Chondrocyte (in vitro differentiated cells): ENCODE results near the gene FAM53B. TPM values are rescaled to one million over a fixed set of nuclear protein-coding genes. Genes with fewer than 3 reads are reported as not detected.
A peak's percentile ranks its signal among the peaks of the same experiment; 100 is the strongest.

Source experiments
- DNase-seq: peaks from one replicate; pipeline ENCODE4 v3.0.0; 2021; ENCODE audit warnings: mixed read lengths, low spot score
- H3K27ac Mint-ChIP-seq: one replicate; pipeline ENCODE4 v1.8.0; 2021; ENCODE audit warnings: mild to moderate bottlenecking, moderate library complexity, mixed read lengths; ENCODE audit not compliant: unreplicated experiment
- H3K27me3 Mint-ChIP-seq: 2 replicates; pipeline ENCODE4 v1.8.0; 2021; ENCODE audit warnings: low read depth, mixed read lengths
- H3K36me3 Mint-ChIP-seq: 2 replicates; pipeline ENCODE4 v1.8.0; 2021; ENCODE audit warnings: low read depth, mixed read lengths
- H3K4me1 Mint-ChIP-seq: 2 replicates; pipeline ENCODE4 v1.8.0; 2021; ENCODE audit warnings: low read depth, mild to moderate bottlenecking, mixed read lengths
- H3K4me3 Mint-ChIP-seq: one replicate; pipeline ENCODE4 v1.8.0; 2021; ENCODE audit warnings: mild to moderate bottlenecking, moderate library complexity, mixed read lengths; ENCODE audit not compliant: unreplicated experiment
- H3K9me3 Mint-ChIP-seq: 2 replicates; pipeline ENCODE4 v1.8.0; 2021; ENCODE audit warnings: low read depth, mixed read lengths
- total RNA-seq: library from RNA; stranded (reverse); gene quantifications from 3 replicates; pipeline ENCODE4 v1.2.1, GENCODE V29; 2021
- TF ChIP-seq, protein P1 (sequence below): fragments of 200-600 bp; sonication (generic); IDR thresholded peaks from 2 replicates; pipeline ENCODE4 v1.5.0; 2021; ENCODE audit warnings: antibody characterized with exemption, mild to moderate bottlenecking, moderate library complexity

Gene FAM53B
- total RNA-seq, 1 donor from 2014 or later, result 16.1 TPM

DNA sequence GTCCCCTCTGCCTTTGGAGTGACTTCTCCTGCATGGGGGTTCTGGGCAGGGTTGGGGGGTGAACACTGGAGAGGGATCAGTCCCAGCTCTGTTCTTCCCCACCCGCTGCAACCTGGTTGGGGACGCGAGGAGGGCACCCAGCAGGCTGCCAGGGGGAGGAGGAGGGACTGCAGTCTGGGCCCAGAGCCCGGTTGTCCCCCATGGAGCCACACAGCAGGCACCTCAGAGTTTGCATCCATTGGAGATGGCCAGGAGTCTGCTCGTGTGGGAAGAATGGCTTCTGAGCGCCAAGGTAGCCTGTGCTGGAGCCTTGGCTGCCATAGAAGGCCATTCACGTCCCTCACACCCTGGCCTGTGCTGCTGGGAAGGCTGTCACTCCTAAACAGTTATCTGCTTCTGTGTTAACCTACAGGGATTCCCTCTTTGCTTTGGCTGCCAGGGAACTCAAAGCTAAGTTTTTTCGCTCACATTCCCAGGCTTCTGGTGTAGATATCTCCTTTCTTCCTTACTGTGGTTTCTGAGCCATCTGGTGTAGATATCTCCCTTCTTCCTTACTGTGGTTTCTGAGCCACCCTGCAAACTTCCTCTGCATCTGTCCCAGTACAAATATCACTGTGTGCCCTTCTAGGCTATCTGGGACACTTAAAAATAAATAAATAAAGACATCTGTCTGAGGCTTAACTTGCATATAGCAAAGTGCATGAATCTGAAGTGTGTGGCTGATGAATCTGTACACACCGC is 148.9 kb downstream of the FAM53B start:
- H3K36me3 Mint-ChIP-seq, result peaks cover 1% of the 10 kb centered on the region
- no peak overlapping the region for H3K4me3 Mint-ChIP-seq
- H3K27me3 Mint-ChIP-seq, result no peaks in the 10 kb centered on the region
- TF ChIP-seq, protein P1, sequence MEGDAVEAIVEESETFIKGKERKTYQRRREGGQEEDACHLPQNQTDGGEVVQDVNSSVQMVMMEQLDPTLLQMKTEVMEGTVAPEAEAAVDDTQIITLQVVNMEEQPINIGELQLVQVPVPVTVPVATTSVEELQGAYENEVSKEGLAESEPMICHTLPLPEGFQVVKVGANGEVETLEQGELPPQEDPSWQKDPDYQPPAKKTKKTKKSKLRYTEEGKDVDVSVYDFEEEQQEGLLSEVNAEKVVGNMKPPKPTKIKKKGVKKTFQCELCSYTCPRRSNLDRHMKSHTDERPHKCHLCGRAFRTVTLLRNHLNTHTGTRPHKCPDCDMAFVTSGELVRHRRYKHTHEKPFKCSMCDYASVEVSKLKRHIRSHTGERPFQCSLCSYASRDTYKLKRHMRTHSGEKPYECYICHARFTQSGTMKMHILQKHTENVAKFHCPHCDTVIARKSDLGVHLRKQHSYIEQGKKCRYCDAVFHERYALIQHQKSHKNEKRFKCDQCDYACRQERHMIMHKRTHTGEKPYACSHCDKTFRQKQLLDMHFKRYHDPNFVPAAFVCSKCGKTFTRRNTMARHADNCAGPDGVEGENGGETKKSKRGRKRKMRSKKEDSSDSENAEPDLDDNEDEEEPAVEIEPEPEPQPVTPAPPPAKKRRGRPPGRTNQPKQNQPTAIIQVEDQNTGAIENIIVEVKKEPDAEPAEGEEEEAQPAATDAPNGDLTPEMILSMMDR, result no peak
- H3K9me3 Mint-ChIP-seq, result peaks cover 6% of the 10 kb centered on the region
- no peaks in the 10 kb centered on the region for H3K4me1 Mint-ChIP-seq
- DNase-seq, result peak; percentile 63
- no peak overlapping the region for H3K27ac Mint-ChIP-seq

DNA sequence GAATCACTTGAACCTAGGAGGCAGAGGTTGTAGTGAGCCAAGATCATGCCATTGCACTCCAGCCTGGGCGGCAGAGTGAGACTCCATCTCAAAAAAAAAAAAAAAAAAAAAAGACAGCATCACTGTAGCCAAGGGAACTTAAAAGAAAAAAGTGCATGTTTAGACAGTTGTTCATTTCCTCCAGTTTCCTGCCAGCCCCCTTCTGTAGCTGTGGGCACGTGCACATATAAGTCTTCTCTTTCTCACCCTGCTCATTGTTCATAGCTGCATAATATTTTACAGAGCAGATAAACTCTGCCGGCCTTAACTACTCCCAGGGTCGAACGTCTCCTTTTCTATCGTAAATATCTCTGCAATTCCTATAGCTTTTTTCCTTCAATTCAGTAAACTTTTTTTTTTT is 149.9 kb downstream of the FAM53B start:
- TF ChIP-seq, protein P1, result no peak
- H3K27ac Mint-ChIP-seq, result no peak overlapping the region
- no peak overlapping the region for H3K4me3 Mint-ChIP-seq
- peaks cover 1% of the 10 kb centered on the region for H3K36me3 Mint-ChIP-seq
- H3K27me3 Mint-ChIP-seq, result no peaks in the 10 kb centered on the region
- peaks cover 6% of the 10 kb centered on the region for H3K9me3 Mint-ChIP-seq
- DNase-seq, result no peak
- H3K4me1 Mint-ChIP-seq, result peaks cover 9% of the 10 kb centered on the region

DNA sequence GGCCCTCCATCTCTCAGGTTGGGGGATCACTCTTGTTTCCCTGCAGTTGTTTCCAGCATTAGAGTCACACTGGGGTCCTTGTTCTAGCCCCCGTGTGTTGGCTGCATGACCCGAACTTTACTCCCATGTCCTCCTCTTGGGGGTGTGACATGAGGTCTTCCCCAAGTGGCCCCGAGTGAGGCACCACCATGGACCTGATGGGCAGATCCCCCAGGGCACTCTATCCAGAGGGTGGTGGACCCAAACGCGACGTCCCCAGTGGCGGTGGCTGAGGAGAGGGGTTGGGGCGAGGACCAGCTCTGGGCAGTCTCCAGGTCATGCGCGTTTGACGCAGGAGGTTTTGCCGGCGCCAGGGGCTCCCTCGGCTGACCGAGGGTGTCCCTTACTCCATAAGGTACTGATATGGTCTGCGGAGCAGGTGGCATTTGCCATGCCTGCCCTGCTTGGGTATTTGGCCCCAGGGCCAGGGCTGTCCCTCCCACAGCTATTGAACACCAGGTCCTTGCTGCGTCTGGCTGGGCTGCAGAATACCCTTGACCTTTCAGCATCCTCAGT is 150.7 kb downstream of the FAM53B start:
- Mint-ChIP-seq H3K4me1 (peaks cover 15% of the 10 kb centered on the region), H3K9me3 (peaks cover 6% of the 10 kb centered on the region), H3K27me3 (no peaks in the 10 kb centered on the region), H3K4me3 (no peak overlapping the region), H3K36me3 (peaks cover 1% of the 10 kb centered on the region), H3K27ac (no peak overlapping the region)
- TF ChIP-seq, protein P1, result no peak
- peak; percentile 84 for DNase-seq

DNA sequence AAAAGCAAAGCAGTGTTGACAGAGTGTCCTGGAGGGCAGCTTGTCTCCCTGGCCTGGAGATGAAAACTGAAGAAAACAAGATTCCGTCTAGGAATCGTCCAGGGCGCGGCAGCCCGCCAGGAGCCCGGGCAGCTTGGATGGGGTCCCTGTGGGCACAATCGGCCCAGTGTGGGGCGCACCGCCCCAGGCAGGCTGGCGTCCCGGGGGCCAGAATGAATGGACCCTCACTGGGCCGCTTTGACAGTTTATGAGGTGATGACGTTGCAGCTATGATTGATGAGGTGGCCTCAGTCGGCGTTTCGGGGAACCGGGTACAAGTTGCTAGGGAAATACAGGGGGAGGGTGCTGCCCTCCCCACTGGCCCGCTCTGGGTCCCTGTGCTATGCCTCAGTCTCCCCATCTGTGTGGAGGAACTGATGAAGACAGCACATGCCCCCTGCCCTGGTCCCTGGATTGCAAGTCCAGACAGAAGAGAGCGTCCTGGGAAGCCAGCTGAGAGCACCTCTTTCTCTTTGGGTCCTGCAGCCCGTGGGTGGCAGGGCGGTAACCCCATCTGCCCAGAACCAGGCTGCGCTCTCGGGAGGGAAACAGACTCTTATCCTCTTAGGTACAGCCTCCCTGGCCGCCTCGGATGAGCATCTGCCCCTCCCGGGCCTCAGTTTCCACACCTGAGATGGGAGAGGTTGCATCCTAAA is 151.3 kb downstream of the FAM53B start:
- Mint-ChIP-seq H3K27me3 (no peaks in the 10 kb centered on the region), H3K4me1 (peaks cover 19% of the 10 kb centered on the region), H3K4me3 (no peak overlapping the region), H3K27ac (no peak overlapping the region), H3K9me3 (peaks cover 6% of the 10 kb centered on the region), H3K36me3 (peaks cover 1% of the 10 kb centered on the region)
- peak; percentile 81 for DNase-seq
- TF ChIP-seq, protein P1, result no peak

DNA sequence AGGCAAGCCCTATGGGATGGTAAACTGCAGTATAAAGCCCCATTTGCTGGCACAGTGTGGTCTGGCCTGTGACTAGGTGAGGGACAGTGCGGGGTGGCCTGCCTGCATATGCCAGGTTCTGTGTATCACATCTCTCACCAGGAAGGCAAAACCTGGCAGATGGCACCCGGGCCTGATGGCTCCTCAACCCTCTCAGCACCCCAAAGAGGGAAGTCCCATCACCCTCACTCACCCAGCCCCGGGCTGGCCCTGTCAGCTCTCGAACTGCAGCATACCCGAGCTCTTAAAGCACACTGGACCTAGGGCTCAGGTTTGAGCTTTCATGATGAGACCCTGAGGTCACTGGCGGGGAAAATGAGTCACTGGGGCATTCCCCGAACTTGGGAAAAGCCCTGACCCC is 152.1 kb downstream of the FAM53B start:
- DNase-seq, result peak; percentile 68
- Mint-ChIP-seq H3K36me3 (peaks cover 1% of the 10 kb centered on the region), H3K4me1 (peaks cover 19% of the 10 kb centered on the region), H3K4me3 (no peak overlapping the region), H3K27me3 (no peaks in the 10 kb centered on the region), H3K9me3 (peaks cover 6% of the 10 kb centered on the region), H3K27ac (no peak overlapping the region)
- TF ChIP-seq, protein P1, result no peak
